ENCODE results near the gene ADAMTS4. TPM values are rescaled to one million over a fixed set of nuclear protein-coding genes. Genes with fewer than 3 reads are reported as not detected.
A peak's percentile ranks its signal among the peaks of the same experiment; 100 is the strongest.
"Not testable (repeated sequence)": the region's sequence is repeated elsewhere in the genome, so short reads cannot be mapped to it uniquely, and the experiment has no call there.

The ADAMTS4 gene
- total RNA-seq, 4 donors from 2014 or later: 1.3 to 2.6 (median 1.8) TPM

- Histone ChIP-seq H3K36me3 (peaks cover 12 to 21% (median 14%) of the 10 kb centered on the region in 3 donors), H3K27me3 (no peaks in the 10 kb centered on the region), H3K4me1 (peaks cover 21 to 33% (median 25%) of the 10 kb centered on the region in 3 donors), H3K27ac (peak overlapping the region; percentile 60 to 83 (median 75)), H3K4me3 (peak overlapping the region in 1 of 4 donors; percentile 30), H3K9me3 (no peaks in the 10 kb centered on the region)
- intact Hi-C loops (cut with DNase I): loop anchor here (5.0 to 10.0 kb wide), 2 partner anchors 67 to 150 kb away; no protein-coding TSS in a partner anchor
- no peak for DNase-seq
- WGBS, 2 donors: 63 to 80% methylated on average over 7 of the region's 7 CpGs
- TF ChIP-seq CTCF (IDR thresholded peaks at IDR 0.05) (no peak), POLR2A (IDR thresholded peaks at IDR 0.05) (no peak)
Measured at GRCh38 chr1:161225178-161225533, 26.3 kb upstream of the ADAMTS4 start.

GRCh38 chr1:161224695-161225087, 25.8 kb upstream of the ADAMTS4 start:
- not testable (repeated sequence) for DNase-seq, H3K9me3 ChIP-seq, H3K4me3 ChIP-seq, H3K27me3 ChIP-seq
- Histone ChIP-seq H3K36me3 (peaks cover 8 to 17% (median 12%) of the 10 kb centered on the region in 3 donors), H3K27ac (peak overlapping the region in 3 of 4 donors; percentile 72 to 83 (median 78)), H3K4me1 (peaks cover 21 to 33% (median 25%) of the 10 kb centered on the region in 3 donors)
- WGBS, 2 donors: 72% methylated on average over 10 to 13 of the region's 13 CpGs
- intact Hi-C loops (cut with DNase I): loop anchor here (5.0 to 10.0 kb wide), 2 partner anchors 68 to 150 kb away; no protein-coding TSS in a partner anchor

GRCh38 chr1:161223805-161224694, 25.2 kb upstream of the ADAMTS4 start:
- Histone ChIP-seq H3K4me3 (no peak overlapping the region), H3K27me3 (no peaks in the 10 kb centered on the region), H3K4me1 (peaks cover 21 to 33% (median 25%) of the 10 kb centered on the region in 3 donors), H3K27ac (no peak overlapping the region), H3K9me3 (no peaks in the 10 kb centered on the region), H3K36me3 (peaks cover 2 to 10% (median 5%) of the 10 kb centered on the region in 3 donors)
- WGBS, 2 donors: 86 to 91% methylated on average over 7 of the region's 7 CpGs
- DNase-seq: no peak
- TF ChIP-seq CTCF (IDR thresholded peaks at IDR 0.05) (no peak), POLR2A (IDR thresholded peaks at IDR 0.05) (no peak)
- intact Hi-C loops (cut with DNase I): loop anchor here (10.0 kb wide), 1 partner anchor 151 kb away; no protein-coding TSS in a partner anchor

GRCh38 chr1:161222175-161223019, 23.5 kb upstream of the ADAMTS4 start:
- 68 to 73% methylated on average over 5 of the region's 6 CpGs for WGBS, 2 donors
- intact Hi-C loops (cut with DNase I): loop anchor here (10.0 kb wide), 1 partner anchor 152 kb away; no protein-coding TSS in a partner anchor
- no peaks in the 10 kb centered on the region for H3K27me3 ChIP-seq

More at GRCh38 chr1:161222175-161223019, 23.5 kb upstream of the ADAMTS4 start:
- Histone ChIP-seq H3K9me3 (no peaks in the 10 kb centered on the region), H3K4me1 (peaks cover 18 to 25% (median 18%) of the 10 kb centered on the region in 3 donors), H3K4me3 (no peak overlapping the region), H3K36me3 (no peaks in the 10 kb centered on the region), H3K27ac (no peak overlapping the region)
- DNase-seq: no peak
- TF ChIP-seq POLR2A (IDR thresholded peaks at IDR 0.05) (no peak), CTCF (IDR thresholded peaks at IDR 0.05) (no peak)
